Astrocyte (in vitro differentiated cells and primary cell): Measurements from ENCODE around the gene POR. TPM values are rescaled to one million over a fixed set of nuclear protein-coding genes. Genes with fewer than 3 reads are reported as not detected.

Source experiments
- DNase-seq: peaks from one replicate; pipeline ENCODE4 v3.0.0-alpha.2; 2010; ENCODE audit warnings: low read depth
- FAIRE-seq: peaks from 2 replicates; lab custom pipeline; 2011; peaks lifted over from hg19 to GRCh38; lab: Jason Lieb, UNC
- H2AFZ ChIP-seq: 2 replicates; pipeline ENCODE4 v1.6.0; 2012; ENCODE audit warnings: low read depth, low read length, inconsistent platforms
- H3K27ac ChIP-seq: 2 replicates; pipeline ENCODE4 v1.5.1; 2011; ENCODE audit warnings: low read depth, low read length, inconsistent platforms
- H3K27me3 ChIP-seq: 2 replicates; pipeline ENCODE4 v1.6.0; 2011; ENCODE audit warnings: low read length, inconsistent platforms; ENCODE audit not compliant: insufficient read depth
- H3K36me3 ChIP-seq: 2 replicates; pipeline ENCODE4 v1.5.1; 2011; ENCODE audit warnings: low read length, inconsistent platforms; ENCODE audit not compliant: insufficient read depth
- H3K4me1 ChIP-seq: 2 replicates; pipeline ENCODE4 v1.5.1; 2011; ENCODE audit warnings: low read length, inconsistent platforms; ENCODE audit not compliant: insufficient read depth
- H3K4me2 ChIP-seq: 2 replicates; pipeline ENCODE4 v1.6.0; 2012; ENCODE audit warnings: low read length, inconsistent platforms
- H3K4me3 ChIP-seq: 2 replicates; pipeline ENCODE4 v1.5.1; 2011; ENCODE audit warnings: low read depth, mild to moderate bottlenecking, low read length, inconsistent platforms; ENCODE audit not compliant: insufficient read depth
- H3K79me2 ChIP-seq: 2 replicates; pipeline ENCODE4 v1.6.0; 2012; ENCODE audit warnings: mild to moderate bottlenecking, low read length, inconsistent platforms; ENCODE audit not compliant: insufficient read depth
- H3K9ac ChIP-seq: 2 replicates; pipeline ENCODE4 v1.6.0; 2012; ENCODE audit warnings: mild to moderate bottlenecking, low read length, inconsistent platforms
- H3K9me3 ChIP-seq: 2 replicates; pipeline ENCODE4 v1.5.1; 2012; ENCODE audit warnings: low read depth, mild to moderate bottlenecking, low read length, inconsistent platforms; ENCODE audit not compliant: insufficient read depth
- H4K20me1 ChIP-seq: 2 replicates; pipeline ENCODE4 v1.6.0; 2012; ENCODE audit warnings: low read length, inconsistent platforms; ENCODE audit not compliant: insufficient read depth
- H3K27ac Mint-ChIP-seq: one replicate; pipeline ENCODE4 v1.8.0; 2021; ENCODE audit warnings: mild to moderate bottlenecking, mixed read lengths; ENCODE audit not compliant: unreplicated experiment
- H3K27me3 Mint-ChIP-seq: one replicate; pipeline ENCODE4 v1.8.0; 2021; ENCODE audit warnings: low read depth, mixed read lengths; ENCODE audit not compliant: unreplicated experiment
- H3K36me3 Mint-ChIP-seq: one replicate; pipeline ENCODE4 v1.8.0; 2021; ENCODE audit warnings: low read depth, mixed read lengths; ENCODE audit not compliant: unreplicated experiment
- H3K4me1 Mint-ChIP-seq: one replicate; pipeline ENCODE4 v1.8.0; 2021; ENCODE audit warnings: low read depth, mixed read lengths; ENCODE audit not compliant: unreplicated experiment
- H3K4me3 Mint-ChIP-seq: one replicate; pipeline ENCODE4 v1.8.0; 2021; ENCODE audit warnings: mild to moderate bottlenecking, moderate library complexity, mixed read lengths; ENCODE audit not compliant: unreplicated experiment
- H3K9me3 Mint-ChIP-seq: one replicate; pipeline ENCODE4 v1.8.0; 2021; ENCODE audit warnings: mild to moderate bottlenecking, mixed read lengths; ENCODE audit not compliant: unreplicated experiment
- CTCF ChIP-seq: IDR thresholded peaks from 2 replicates; pipeline ENCODE4 v1.5.1; 2011; ENCODE audit warnings: low read depth, mild to moderate bottlenecking, inconsistent platforms, low read length, moderate library complexity; ENCODE audit not compliant: insufficient read depth
- EZH2 ChIP-seq: IDR thresholded peaks from 2 replicates; pipeline ENCODE4 v1.6.1; 2012; ENCODE audit warnings: mild to moderate bottlenecking, low read length, inconsistent platforms; ENCODE audit not compliant: insufficient read depth
- total RNA-seq: library from RNA; stranded (reverse); gene quantifications from 2 replicates; pipeline ENCODE4 v1.2.1, GENCODE V29; 2021

The POR gene
- total RNA-seq, 1 donor from 2014 or later: 73.6 TPM

DNA sequence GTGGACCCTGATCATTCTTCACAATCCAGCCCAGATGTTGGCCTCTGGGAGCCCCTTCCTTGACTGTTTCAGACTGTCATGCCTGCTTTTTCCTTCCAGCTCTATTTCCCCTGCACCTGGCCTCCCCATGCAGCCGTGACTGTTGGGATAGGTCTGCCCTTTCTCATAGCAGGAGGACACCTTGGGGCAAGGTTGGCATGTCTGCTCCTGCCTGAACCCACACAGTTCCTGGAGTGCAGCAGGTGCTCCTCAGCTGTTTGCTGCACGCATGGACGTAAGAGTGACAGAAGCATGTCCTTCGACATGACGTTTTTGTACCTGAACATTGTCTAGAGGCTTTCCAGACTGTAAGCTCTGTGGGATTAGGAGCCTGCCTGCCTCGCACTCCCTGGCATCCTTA lies 24.0 kb downstream of the POR start:
- peaks cover 17% of the 10 kb centered on the region for H3K4me1 Mint-ChIP-seq
- Histone ChIP-seq H3K4me1 (peaks cover 14% of the 10 kb centered on the region), H3K9me3 (peaks cover 11% of the 10 kb centered on the region), H3K27me3 (no peaks in the 10 kb centered on the region), H3K79me2 (peaks cover 42% of the 10 kb centered on the region), H3K36me3 (no peaks in the 10 kb centered on the region), H4K20me1 (peaks cover 11% of the 10 kb centered on the region), H3K9ac (no peak overlapping the region), H2AFZ (no peak overlapping the region), H3K4me3 (no peak overlapping the region), H3K27ac (no peak overlapping the region), H3K4me2 (no peak overlapping the region)
- peak overlapping the region; percentile 34 for H3K4me3 Mint-ChIP-seq
- no peak for TF ChIP-seq EZH2
- TF ChIP-seq CTCF: no peak
- no peak for DNase-seq
- H3K27me3 Mint-ChIP-seq: no peaks in the 10 kb centered on the region
- FAIRE-seq: no peak
- H3K27ac Mint-ChIP-seq: peak overlapping the region; percentile 23
- H3K36me3 Mint-ChIP-seq: peaks cover 4% of the 10 kb centered on the region
- peaks cover 2% of the 10 kb centered on the region for H3K9me3 Mint-ChIP-seq

- H3K79me2 ChIP-seq: peaks cover 21% of the 10 kb centered on the region
These were observed 28.9 kb downstream of the POR start for GRCh38 chr7:75943864-75944263.

GRCh38 chr7:75944507-75944906 lies 29.6 kb downstream of the POR start:
- H3K4me1 Mint-ChIP-seq: peaks cover 7% of the 10 kb centered on the region
- DNase-seq (no peak), FAIRE-seq (no peak)
- Histone ChIP-seq H3K4me2 (no peak overlapping the region), H3K79me2 (peaks cover 16% of the 10 kb centered on the region), H4K20me1 (peaks cover 46% of the 10 kb centered on the region), H3K9me3 (no peaks in the 10 kb centered on the region), H3K36me3 (no peaks in the 10 kb centered on the region), H3K4me1 (peaks cover 7% of the 10 kb centered on the region), H3K27ac (no peak overlapping the region), H3K4me3 (no peak overlapping the region), H3K9ac (no peak overlapping the region), H3K27me3 (no peaks in the 10 kb centered on the region), H2AFZ (no peak overlapping the region)
- no peak overlapping the region for H3K4me3 Mint-ChIP-seq
- peaks cover 10% of the 10 kb centered on the region for H3K36me3 Mint-ChIP-seq
- no peaks in the 10 kb centered on the region for H3K27me3 Mint-ChIP-seq
- H3K9me3 Mint-ChIP-seq: no peaks in the 10 kb centered on the region
- TF ChIP-seq EZH2 (no peak), CTCF (no peak)
- no peak overlapping the region for H3K27ac Mint-ChIP-seq

More at GRCh38 chr7:75943864-75944263, 28.9 kb downstream of the POR start:
- peaks cover 1% of the 10 kb centered on the region for H3K9me3 Mint-ChIP-seq
- TF ChIP-seq EZH2: no peak
- no peak overlapping the region for H3K4me3 Mint-ChIP-seq
- Histone ChIP-seq H3K9me3 (no peaks in the 10 kb centered on the region), H2AFZ (no peak overlapping the region), H3K4me2 (no peak overlapping the region), H3K9ac (no peak overlapping the region), H4K20me1 (peaks cover 45% of the 10 kb centered on the region), H3K4me1 (peaks cover 7% of the 10 kb centered on the region), H3K27ac (no peak overlapping the region), H3K4me3 (no peak overlapping the region), H3K27me3 (no peaks in the 10 kb centered on the region), H3K36me3 (no peaks in the 10 kb centered on the region)
- no peaks in the 10 kb centered on the region for H3K27me3 Mint-ChIP-seq
- H3K4me1 Mint-ChIP-seq: peaks cover 8% of the 10 kb centered on the region
- no peak for DNase-seq
- peaks cover 8% of the 10 kb centered on the region for H3K36me3 Mint-ChIP-seq
- no peak for FAIRE-seq
- H3K27ac Mint-ChIP-seq: no peak overlapping the region
